GM18498 (cell line): ENCODE data around the gene OR1L6.

Experiments used
- ATAC-seq: cut with Tn5 transposase; IDR thresholded peaks from one replicate; pipeline ENCODE4 v1.9.1; 2021; ENCODE audit warnings: mild to moderate bottlenecking, moderate library complexity; ENCODE audit not compliant: unreplicated experiment

Gene OR1L6

GRCh38 chr9:122742003-122742402 is at the start of gene OR1L6:
Gene OR1L6 (plus strand): TSS chr9:122742303. CDS start chr9:122749848, 7,545 bp downstream.
- no peak for ATAC-seq

GRCh38 chr9:122695696-122696095 is 46.4 kb upstream of the OR1L6 start:
- no peak for ATAC-seq

- ATAC-seq: no peak
Measured at GRCh38 chr9:122718038-122718437, 24.1 kb upstream of the OR1L6 start.

GRCh38 chr9:122719218-122719617 is 22.9 kb upstream of the OR1L6 start:
- ATAC-seq: no peak

GRCh38 chr9:122723690-122724089 is 18.4 kb upstream of the OR1L6 start, which contains the start of gene OR1L4:
Gene OR1L4 (plus strand): TSS chr9:122723990. CDS start chr9:122723990, 0 bp downstream.
- no peak for ATAC-seq

GRCh38 chr9:122754825-122755224 is 12.7 kb downstream of the OR1L6 start:
- no peak for ATAC-seq

GRCh38 chr9:122767817-122768216 is 25.7 kb downstream of the OR1L6 start:
- no peak for ATAC-seq

GRCh38 chr9:122777052-122777451 is 34.9 kb downstream of the OR1L6 start:
- ATAC-seq: no peak

GRCh38 chr9:122777935-122778627 is 36.0 kb downstream of the OR1L6 start:
- no peak for ATAC-seq

- no peak for ATAC-seq
Measured at GRCh38 chr9:122779181-122779580, 37.1 kb downstream of the OR1L6 start.

GRCh38 chr9:122780026-122780425 is 37.9 kb downstream of the OR1L6 start:
- no peak for ATAC-seq

GRCh38 chr9:122781671-122782070 is 39.6 kb downstream of the OR1L6 start:
- no peak for ATAC-seq

GRCh38 chr9:122785269-122785668 is 43.2 kb downstream of the OR1L6 start:
- ATAC-seq: no peak

- ATAC-seq: no peak
Measured at GRCh38 chr9:122786338-122786737, 44.2 kb downstream of the OR1L6 start.

GRCh38 chr9:122788831-122789230 is 46.7 kb downstream of the OR1L6 start, which contains the start of gene OR5C1:
Gene OR5C1 (plus strand): TSS chr9:122788933. CDS start chr9:122788933, 0 bp downstream.
- ATAC-seq: no peak

GRCh38 chr9:122789256-122790046 is 47.3 kb downstream of the OR1L6 start:
- no peak for ATAC-seq

GRCh38 chr9:122791872-122792669 is 50.0 kb downstream of the OR1L6 start:
- ATAC-seq: peak; percentile 71

- ATAC-seq: no peak
Measured at GRCh38 chr9:122797316-122798063, 55.4 kb downstream of the OR1L6 start.
